ENCODE data around the gene ENTPD8. TPM values are rescaled to one million over a fixed set of nuclear protein-coding genes. Genes with fewer than 3 reads are reported as not detected.

ENTPD8 gene
- total and polyA plus RNA-seq, 2 of the 13 experiments (the other 11 are each of a cell fraction or from before 2014, with no cell fraction given): 0.26 to 0.44 TPM

DNA sequence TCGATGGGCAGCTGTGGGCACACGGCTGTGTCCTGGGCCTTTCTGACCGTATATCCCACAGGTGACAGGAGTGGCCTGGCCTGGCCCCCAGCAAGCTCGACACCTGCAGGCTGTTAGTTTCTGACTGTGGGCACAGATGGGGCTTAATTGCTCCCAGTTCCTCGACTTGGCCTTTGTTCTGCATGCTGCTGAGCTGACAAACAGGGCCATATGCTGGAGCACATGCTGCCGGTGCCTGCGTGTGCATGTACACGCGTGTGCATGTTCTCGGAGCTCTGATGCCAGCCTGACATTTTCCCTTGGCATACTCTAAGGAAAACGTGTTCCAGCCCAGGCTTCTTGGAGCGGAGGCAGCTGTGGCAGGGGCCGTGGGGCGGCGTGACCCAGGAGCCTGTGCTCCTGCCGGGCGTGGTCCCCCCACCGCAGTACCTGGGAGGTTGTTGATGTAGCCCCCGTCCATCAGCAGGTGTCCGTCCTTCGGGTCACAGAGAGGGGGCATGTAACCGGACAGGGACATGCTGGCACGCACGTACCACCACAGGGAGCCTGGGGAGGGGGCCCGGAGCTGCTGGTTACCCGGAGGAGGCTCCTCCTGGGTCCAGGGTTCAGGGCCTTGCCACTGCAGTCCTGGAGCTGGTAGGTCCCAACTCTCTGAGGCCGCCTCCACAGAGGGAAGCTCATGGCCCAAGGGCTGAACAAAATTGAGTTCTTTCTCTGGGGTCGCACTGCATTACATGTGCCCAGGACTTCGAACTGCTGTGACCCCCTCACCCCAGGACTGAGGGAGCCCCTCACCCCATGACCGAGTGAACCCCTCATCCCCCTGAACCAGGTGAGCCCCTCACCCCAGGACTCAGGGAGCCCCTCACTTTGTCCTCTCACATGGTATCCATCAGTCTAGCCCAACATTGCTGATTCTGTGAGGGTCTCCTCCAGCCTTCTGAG lies 22.1 kb upstream of the ENTPD8 start (continued):
- TF ChIP-seq FOXA3 (CRISPR knock-in tag; IDR thresholded peaks at IDR 0.05) (no peak; the same call in 1 of the 2 replicates), ZNF790 (CRISPR knock-in tag; IDR thresholded peaks at IDR 0.05; ENCODE audit: borderline replicate concordance) (peak; percentile 56), NR3C1 (CRISPR knock-in tag; IDR thresholded peaks at IDR 0.05) (no peak), MBD4 (IDR thresholded peaks at IDR 0.05; ENCODE audit: borderline replicate concordance, low read length) (no peak), SMARCC2 (IDR thresholded peaks at IDR 0.05) (no peak), IRF2 (CRISPR knock-in tag; IDR thresholded peaks at IDR 0.05) (peak; percentile 75; the same call in 1 of the 2 replicates), RBFOX2 (IDR thresholded peaks at IDR 0.05; ENCODE audit: low read depth, low read length) (no peak), ZNF136 (CRISPR knock-in tag; IDR thresholded peaks at IDR 0.05; ENCODE audit: low read depth) (no peak), MLLT10 (CRISPR knock-in tag; IDR thresholded peaks at IDR 0.05) (no peak), ZNF737 (CRISPR knock-in tag; IDR thresholded peaks at IDR 0.05; ENCODE audit: borderline replicate concordance) (no peak), PAWR (CRISPR knock-in tag; IDR thresholded peaks at IDR 0.05; ENCODE audit: borderline replicate concordance) (no peak), ZNF235 (CRISPR knock-in tag; IDR thresholded peaks at IDR 0.05; ENCODE audit: borderline replicate concordance) (peak; percentile 59; the same call in 1 of the 2 replicates), MXI1 (IDR thresholded peaks at IDR 0.05; ENCODE audit: borderline replicate concordance, low read depth, low read length) (no peak), MTF2 (CRISPR knock-in tag; IDR thresholded peaks at IDR 0.05; ENCODE audit: borderline replicate concordance) (no peak), NKX3-1 (CRISPR knock-in tag; IDR thresholded peaks at IDR 0.05) (no peak), ZFAT (CRISPR knock-in tag; conservative IDR thresholded peaks at IDR 0.05) (no peak), ONECUT2 (CRISPR knock-in tag; IDR thresholded peaks at IDR 0.05) (no peak), SMARCE1 (IDR thresholded peaks at IDR 0.05; ENCODE audit: borderline replicate concordance) (no peak), ZNF605 (CRISPR knock-in tag; IDR thresholded peaks at IDR 0.05) (peak; percentile 90)
- TF ChIP-seq, protein P1, sequence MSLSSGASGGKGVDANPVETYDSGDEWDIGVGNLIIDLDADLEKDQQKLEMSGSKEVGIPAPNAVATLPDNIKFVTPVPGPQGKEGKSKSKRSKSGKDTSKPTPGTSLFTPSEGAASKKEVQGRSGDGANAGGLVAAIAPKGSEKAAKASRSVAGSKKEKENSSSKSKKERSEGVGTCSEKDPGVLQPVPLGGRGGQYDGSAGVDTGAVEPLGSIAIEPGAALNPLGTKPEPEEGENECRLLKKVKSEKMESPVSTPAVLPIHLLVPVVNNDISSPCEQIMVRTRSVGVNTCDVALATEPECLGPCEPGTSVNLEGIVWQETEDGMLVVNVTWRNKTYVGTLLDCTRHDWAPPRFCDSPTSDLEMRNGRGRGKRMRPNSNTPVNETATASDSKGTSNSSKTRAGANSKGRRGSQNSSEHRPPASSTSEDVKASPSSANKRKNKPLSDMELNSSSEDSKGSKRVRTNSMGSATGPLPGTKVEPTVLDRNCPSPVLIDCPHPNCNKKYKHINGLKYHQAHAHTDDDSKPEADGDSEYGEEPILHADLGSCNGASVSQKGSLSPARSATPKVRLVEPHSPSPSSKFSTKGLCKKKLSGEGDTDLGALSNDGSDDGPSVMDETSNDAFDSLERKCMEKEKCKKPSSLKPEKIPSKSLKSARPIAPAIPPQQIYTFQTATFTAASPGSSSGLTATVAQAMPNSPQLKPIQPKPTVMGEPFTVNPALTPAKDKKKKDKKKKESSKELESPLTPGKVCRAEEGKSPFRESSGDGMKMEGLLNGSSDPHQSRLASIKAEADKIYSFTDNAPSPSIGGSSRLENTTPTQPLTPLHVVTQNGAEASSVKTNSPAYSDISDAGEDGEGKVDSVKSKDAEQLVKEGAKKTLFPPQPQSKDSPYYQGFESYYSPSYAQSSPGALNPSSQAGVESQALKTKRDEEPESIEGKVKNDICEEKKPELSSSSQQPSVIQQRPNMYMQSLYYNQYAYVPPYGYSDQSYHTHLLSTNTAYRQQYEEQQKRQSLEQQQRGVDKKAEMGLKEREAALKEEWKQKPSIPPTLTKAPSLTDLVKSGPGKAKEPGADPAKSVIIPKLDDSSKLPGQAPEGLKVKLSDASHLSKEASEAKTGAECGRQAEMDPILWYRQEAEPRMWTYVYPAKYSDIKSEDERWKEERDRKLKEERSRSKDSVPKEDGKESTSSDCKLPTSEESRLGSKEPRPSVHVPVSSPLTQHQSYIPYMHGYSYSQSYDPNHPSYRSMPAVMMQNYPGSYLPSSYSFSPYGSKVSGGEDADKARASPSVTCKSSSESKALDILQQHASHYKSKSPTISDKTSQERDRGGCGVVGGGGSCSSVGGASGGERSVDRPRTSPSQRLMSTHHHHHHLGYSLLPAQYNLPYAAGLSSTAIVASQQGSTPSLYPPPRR (CRISPR knock-in tag; IDR thresholded peaks at IDR 0.05; ENCODE audit: borderline replicate concordance): peak; percentile 73
- TF ChIP-seq, protein P2, sequence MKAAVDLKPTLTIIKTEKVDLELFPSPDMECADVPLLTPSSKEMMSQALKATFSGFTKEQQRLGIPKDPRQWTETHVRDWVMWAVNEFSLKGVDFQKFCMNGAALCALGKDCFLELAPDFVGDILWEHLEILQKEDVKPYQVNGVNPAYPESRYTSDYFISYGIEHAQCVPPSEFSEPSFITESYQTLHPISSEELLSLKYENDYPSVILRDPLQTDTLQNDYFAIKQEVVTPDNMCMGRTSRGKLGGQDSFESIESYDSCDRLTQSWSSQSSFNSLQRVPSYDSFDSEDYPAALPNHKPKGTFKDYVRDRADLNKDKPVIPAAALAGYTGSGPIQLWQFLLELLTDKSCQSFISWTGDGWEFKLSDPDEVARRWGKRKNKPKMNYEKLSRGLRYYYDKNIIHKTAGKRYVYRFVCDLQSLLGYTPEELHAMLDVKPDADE (CRISPR knock-in tag; IDR thresholded peaks at IDR 0.05): 0 out of 2 replicates have a peak, but pooled peaks have one; percentile 38
- TF ChIP-seq, protein P3, sequence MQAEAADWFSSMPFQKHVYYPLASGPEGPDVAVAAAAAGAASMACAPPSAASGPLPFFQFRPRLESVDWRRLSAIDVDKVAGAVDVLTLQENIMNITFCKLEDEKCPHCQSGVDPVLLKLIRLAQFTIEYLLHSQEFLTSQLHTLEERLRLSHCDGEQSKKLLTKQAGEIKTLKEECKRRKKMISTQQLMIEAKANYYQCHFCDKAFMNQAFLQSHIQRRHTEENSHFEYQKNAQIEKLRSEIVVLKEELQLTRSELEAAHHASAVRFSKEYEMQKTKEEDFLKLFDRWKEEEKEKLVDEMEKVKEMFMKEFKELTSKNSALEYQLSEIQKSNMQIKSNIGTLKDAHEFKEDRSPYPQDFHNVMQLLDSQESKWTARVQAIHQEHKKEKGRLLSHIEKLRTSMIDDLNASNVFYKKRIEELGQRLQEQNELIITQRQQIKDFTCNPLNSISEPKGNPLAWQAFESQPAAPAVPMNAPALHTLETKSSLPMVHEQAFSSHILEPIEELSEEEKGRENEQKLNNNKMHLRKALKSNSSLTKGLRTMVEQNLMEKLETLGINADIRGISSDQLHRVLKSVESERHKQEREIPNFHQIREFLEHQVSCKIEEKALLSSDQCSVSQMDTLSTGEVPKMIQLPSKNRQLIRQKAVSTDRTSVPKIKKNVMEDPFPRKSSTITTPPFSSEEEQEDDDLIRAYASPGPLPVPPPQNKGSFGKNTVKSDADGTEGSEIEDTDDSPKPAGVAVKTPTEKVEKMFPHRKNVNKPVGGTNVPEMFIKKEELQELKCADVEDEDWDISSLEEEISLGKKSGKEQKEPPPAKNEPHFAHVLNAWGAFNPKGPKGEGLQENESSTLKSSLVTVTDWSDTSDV (CRISPR knock-in tag; IDR thresholded peaks at IDR 0.05): no peak
